GM18502 (cell line): ENCODE results near the gene NDUFA6.
"Not testable (repeated sequence)": the region's sequence is repeated elsewhere in the genome, so short reads cannot be mapped to it uniquely, and the experiment has no call there.

ENCODE experiments used
- ATAC-seq: cut with Tn5 transposase; IDR thresholded peaks from one replicate; pipeline ENCODE4 v1.9.1; 2021; ENCODE audit warnings: mild to moderate bottlenecking; ENCODE audit not compliant: unreplicated experiment, poor library complexity

NDUFA6 gene

DNA sequence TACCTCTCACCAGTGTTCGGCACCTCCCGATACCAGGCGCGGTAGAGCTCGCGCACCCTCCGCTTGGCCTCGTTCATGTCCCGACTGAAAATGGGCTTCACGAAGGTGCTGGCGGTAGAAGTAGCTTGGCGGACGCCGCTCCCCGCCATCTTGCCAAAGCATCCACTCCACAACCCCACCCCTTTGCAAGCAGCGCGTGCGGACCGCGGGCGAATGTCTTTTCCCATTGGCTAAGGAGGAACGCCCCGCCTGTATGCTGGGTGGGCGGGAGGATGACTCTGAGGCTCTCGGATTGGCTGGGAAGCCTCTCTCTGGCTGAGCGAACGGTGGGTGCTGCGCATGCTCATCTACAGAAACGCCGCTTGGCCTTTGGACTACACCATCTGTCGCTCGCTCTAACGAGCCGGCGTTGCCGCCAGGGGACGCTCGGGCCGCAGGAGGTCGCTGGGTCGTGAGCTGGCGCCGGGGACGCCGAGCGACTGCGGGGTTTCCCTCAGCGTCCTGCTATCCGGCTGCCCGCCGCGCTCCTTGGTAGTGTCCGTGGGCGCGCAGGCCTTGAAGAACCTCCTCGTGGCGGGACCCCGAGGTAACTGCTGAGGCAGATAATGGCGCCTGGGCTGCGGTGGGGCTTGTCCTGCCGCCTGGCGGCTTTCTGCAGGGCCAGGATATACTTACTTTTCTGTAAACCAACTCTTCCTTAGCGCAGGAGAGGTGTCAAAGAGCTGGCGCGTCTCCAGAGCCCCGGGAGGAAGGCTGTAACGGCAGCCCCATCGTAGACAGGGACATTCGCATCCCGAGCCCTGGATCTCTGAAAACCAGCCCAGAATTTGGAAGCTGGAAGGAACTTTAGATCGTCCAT lies at the start of gene NDUFA6:
TSS of gene NDUFA6 (minus strand) at position 177 of the 859 bp plus-strand sequence. CDS start at position 149, 28 bp downstream.
- peak; percentile 93 for ATAC-seq

DNA sequence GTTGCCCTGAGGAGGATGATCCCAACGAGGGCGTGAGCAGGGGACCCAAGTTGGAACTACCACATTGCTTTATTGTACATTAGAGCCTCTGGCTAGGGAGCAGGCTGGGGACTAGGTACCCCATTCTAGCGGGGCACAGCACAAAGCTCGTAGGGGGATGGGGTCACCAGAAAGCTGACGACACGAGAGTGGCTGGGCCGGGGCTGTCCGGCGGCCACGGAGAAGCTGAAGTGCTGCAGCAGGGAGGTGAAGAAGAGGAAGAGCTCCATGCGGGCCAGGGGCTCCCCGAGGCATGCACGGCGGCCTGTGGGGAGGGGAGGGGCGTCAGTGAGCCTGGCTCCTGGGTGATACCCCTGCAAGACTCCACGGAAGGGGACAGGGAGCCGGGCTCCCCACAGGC lies 49.6 kb upstream of the NDUFA6 start:
- not testable (repeated sequence) for ATAC-seq

DNA sequence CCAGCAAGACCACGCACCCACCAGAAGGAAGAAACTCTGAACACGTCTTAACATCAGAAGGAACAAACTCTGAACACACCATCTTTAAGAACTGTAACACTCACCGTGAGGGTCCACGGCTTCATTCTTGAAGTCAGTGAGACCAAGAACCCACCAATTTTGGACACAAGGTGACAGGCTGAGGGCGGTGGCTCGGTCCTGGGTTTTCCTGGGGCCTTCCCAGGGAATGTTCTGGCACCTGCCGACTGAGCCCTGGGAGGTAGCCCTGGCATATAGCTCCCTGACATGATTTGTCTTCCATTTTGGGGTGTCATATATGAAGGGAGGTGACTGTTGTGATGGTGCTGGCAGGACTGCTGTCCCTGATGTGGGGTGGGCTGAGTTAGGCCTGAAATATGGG lies 48.9 kb upstream of the NDUFA6 start:
- not testable (repeated sequence) for ATAC-seq

DNA sequence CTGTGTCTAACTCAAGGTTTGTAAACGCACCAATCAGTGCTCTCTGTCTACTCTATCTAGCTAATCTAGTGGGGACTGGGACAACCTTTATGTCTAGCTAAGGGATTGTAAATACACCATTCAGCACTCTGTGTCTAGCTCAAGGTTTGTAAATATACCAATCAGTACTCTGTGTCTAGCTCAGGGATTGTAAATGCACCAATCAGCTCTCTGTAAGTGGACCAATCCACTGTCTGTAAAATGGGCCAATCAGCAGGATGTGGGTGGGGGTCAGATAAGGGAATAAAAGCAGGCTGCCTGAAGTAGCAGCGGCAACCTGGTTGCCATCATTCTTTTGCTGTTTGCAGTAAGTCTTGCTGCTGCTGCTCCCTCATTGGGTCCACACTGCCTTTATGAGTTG lies 48.4 kb upstream of the NDUFA6 start:
- no peak for ATAC-seq

DNA sequence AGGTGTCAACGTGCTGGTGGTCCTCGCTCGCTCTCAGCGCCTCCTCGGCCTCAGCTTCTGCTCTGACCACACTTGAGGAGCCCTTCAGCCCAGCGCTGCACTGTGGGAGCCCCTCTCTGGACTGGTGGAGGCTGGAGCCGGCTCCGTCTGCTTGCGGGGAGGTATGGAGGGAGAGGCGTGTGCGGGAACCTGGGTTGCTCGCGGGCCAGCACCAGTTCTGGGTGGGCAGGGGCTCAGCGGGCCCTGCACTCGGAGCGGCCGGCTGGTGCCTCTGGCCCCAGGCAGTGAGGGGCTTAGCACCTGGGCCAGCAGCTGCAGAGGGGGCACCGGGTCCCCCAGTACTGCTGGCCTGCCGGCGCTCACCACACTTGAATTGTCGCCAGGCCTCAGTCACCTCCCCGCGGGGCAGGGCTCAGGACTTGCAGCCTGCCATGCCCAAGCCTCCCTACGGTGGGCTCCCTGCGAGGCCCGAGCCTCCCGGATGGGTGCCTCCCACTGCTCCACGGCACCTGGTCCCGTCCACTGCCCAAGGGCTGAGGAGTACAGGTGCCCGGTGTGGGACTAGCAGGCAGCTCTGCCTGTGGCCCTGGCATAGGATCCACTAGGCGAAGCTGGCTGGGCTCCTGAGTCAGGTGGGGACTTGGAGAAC lies 47.7 kb upstream of the NDUFA6 start:
- no peak for ATAC-seq

DNA sequence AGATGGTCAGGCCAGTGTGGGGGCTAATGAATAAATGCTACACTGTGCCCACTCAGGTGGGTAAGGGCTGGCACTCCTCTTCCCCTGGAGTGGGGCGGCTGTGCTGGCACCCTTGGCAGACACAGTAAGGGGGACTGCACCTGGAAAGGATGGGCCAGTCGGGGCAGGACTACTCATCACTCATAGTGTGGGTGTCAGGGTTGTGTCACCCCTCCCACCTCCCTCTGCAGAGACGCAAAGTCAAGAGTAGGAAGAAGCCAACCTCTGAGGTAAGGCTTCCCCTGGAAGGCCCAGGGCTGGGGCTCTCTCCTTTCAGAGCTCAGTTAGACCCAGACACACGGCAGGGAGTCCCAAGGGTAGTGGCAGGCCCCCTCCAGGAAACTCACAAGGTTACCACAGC lies 45.1 kb upstream of the NDUFA6 start:
- ATAC-seq: not testable (repeated sequence)

DNA sequence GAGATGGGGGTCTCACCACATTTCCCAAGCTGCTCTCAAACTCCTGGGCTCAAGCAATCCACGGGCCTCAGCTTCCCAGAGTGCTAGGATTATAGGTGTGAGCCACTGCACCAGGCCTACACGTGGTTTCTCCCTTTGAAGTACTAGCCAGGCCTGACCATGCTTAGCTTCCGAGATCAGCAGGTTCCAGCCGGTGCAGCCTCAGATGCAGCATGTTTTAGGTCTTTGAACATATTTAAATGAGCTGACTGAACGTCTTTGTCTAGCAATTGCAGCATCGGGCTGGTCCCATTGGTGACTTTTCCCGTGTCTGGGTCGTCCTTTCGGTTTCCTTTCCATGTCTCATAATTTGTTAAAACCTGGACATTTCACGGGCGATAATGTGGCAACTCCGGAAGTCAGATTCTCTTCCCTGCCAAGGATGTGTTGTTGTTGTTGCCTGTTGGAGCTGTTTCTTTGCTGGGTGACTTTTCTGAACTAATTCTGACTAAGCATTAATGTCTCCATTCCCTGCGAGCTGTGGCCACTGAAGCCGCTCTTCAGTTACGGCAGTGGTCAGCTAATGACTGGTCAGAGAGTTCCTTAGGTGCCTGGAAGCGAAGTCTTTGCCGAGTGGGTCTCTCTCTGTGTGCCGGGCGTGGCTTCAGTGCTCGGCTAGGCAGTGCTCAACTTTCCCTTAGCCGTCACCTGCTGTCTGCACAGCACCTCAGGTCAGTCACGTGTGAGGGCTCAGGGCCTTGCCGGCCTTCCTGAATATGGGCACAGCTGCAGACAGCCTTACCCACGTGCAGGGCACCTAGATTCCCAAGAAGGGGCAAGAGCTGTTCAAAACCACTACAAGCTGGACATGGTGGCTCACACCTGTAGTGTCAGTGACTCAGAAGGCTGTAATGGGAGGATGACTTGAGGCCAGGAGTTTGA lies 43.8 kb upstream of the NDUFA6 start:
- no peak for ATAC-seq

DNA sequence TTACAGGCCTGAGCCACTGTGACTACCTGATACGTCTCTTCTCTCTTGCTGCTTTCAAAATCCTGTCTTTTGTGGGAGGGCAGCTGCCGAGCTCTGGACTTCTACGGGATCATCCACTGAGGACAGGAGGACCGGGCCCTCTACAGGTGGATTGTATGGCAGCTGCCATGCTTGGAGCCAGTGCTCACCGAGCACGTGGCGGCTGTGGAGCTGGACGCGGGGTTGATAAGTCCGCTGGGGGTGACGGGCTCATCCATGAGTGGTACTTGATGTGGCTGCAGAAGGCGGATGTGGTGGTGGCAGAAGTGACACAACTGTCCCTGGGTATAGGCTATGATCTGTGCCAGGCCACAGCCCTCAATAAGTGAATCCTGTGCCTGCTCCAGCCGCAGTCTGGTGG lies 41.9 kb upstream of the NDUFA6 start:
- ATAC-seq: no peak

DNA sequence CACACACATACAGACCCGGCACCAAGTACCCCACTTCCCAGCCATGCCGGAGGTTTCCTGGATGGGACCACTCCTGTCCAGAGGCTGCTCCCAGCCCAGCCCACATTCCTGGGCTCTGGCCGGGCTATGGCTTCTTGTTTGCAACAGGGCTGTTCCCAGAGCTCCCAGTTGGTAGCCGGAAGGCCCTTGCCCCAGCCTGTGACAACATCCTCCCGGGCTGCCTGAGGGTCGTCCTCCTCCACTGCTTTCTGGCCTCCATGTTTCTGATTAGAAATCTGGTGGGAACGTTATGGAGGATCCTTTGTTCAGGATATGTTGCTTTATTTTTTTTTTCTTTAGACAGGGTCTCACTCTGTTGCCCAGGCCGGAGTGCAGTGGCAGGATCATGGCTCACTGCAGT lies 41.0 kb upstream of the NDUFA6 start:
- no peak for ATAC-seq

DNA sequence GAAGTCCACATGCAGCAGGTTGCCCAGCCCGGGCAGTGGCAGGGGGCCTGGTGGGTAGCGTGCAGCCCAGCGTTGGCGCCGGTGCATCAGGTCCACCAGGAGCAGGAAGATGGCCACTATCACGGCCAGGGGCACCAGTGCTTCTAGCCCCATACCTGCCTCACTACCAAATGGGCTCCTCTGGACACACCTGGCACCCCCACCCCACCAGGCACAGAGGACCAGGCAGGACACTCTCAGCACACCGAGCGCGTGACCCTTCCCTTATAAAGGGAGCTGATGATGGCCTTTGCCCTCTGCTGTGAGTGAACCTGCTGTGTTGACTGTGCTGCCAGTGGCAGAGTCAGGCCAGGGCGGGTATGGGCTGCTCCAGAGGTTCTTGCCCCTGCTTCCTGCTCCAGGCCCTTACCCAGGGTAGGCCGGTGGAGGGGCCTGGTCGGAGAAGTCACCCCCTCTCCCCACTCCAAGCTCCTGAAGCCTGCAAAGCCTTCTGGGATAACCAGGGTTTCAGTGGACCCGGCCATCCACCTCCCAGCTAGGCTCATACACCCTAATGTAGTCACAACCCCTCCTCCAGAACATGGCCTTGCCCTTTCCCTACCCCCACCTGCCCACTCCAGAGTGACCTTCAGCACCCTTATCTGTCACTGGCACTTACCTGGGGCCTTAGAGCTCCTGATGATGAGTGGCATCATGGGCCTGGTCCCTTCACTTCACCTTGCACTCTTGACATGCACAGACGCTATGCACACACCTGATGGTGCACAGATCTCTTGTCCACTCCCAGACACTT lies 40.3 kb upstream of the NDUFA6 start, which contains the start of gene CYP2D6:
TSS of gene CYP2D6 (minus strand) at position 172 of the 793 bp plus-strand sequence. CDS start at position 153, 19 bp downstream.
- ATAC-seq: not testable (repeated sequence)

DNA sequence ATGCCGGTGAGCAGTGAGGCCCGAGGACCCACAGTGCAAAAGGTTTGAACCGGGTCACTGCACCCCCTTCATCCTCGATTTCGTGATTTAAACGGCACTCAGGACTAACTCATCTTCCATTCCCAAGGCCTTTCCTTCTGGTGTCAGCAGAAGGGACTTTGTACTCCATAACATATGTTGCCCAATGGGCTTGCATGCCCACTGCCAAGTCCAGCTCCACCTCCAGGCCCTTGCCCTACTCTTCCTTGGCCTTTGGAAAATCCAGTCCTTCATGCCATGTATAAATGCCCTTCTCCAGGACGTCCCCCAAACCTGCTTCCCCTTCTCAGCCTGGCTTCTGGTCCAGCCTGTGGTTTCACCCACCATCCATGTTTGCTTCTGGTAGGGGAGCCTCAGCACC lies 39.6 kb upstream of the NDUFA6 start:
- ATAC-seq: not testable (repeated sequence)

DNA sequence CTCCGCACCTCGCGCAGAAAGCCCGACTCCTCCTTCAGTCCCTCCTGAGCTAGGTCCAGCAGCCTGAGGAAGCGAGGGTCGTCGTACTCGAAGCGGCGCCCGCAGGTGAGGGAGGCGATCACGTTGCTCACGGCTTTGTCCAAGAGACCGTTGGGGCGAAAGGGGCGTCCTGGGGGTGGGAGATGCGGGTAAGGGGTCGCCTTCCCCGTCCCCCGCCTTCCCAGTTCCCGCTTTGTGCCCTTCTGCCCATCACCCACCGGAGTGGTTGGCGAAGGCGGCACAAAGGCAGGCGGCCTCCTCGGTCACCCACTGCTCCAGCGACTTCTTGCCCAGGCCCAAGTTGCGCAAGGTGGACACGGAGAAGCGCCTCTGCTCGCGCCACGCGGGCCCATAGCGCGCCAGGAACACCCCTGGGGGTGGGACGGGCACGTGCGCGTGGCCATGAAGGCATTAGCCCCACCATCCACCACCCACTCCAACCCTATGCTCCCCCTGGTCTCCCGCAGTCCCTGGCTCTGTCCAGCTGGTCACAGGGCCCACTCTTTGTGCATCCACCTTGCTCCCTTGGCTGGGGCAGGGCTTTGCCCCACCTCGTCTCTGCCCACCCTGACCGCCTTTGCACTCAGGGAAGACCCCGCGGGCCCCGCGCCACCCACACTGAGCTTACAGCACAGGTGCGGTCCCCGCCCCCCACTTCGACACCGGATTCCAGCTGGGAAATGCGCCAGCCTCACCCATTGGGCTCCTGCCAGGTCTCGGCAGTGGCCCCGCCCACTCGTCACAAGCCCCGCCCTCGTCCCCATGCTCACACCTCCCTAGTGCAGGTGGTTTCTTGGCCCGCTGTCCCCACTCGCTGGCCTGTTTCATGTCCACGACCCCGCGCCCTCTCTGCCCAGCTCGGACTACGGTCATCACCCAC lies 38.5 kb upstream of the NDUFA6 start:
- ATAC-seq: not testable (repeated sequence)

DNA sequence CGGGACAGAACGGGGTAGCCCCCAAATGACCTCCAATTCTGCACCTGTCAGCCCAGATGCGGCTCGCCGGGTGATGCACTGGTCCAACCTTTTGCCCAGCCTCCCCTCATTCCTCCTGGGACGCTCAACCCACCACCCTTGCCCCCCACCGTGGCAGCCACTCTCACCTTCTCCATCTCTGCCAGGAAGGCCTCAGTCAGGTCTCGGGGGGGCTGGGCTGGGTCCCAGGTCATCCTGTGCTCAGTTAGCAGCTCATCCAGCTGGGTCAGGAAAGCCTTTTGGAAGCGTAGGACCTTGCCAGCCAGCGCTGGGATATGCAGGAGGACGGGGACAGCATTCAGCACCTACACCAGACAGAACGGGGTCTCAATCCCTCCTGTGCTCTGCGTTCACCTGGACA lies 37.4 kb upstream of the NDUFA6 start:
- ATAC-seq: not testable (repeated sequence)

DNA sequence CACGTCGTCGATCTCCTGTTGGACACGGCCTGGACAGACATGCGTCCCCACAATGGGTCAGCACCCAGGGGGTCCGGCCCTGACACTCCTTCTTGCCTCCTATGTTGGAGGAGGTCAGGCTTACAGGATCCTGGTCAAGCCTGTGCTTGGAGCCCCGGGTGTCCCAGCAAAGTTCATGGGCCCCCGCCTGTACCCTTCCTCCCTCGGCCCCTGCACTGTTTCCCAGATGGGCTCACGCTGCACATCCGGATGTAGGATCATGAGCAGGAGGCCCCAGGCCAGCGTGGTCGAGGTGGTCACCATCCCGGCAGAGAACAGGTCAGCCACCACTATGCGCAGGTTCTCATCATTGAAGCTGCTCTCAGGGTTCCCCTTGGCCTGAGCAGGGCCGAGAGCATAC lies 37.0 kb upstream of the NDUFA6 start:
- ATAC-seq: no peak

DNA sequence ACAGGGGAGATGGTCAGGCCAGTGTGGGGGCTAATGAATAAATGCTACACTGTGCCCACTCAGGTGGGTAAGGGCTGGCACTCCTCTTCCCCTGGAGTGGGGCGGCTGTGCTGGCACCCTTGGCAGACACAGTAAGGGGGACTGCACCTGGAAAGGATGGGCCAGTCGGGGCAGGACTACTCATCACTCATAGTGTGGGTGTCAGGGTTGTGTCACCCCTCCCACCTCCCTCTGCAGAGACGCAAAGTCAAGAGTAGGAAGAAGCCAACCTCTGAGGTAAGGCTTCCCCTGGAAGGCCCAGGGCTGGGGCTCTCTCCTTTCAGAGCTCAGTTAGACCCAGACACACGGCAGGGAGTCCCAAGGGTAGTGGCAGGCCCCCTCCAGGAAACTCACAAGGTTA lies 33.0 kb upstream of the NDUFA6 start:
- not testable (repeated sequence) for ATAC-seq

DNA sequence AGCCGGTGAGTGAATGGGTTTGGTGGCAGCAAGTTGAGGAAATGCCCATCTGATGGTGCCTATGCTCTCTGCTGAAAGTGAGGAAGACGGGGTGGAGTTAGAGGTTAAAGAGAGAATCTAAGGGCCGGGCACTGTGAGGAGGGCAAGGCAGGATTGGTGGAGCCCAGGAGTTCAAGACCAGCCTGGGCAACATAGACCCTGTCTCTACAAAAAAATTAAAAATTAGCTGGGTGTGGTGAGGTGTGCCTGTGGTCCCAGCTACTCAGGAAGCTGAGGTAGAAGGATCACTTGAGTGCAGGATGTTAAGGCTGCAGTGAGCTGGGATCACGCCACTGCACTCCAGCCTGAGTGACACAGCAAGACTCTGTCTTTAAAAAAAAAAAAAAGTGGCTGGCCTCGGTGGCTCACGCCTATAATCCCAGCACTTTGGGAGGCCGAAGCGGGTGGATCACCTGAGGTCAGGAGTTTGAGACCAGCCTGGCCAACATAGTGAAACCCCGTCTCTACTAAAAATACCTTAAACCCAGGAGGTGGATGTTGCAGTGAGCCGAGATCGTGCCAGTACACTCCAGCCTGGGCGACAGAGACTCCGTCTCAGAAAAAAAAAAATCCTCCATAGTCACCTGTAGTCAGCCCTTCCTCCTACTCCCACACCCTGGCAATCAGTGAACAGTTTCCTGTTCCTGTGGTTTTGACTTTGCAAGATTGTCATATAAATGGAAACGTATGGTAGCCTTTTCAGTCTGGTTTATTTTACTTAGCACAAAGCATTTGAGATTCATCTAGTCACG lies 29.9 kb upstream of the NDUFA6 start:
- not testable (repeated sequence) for ATAC-seq

DNA sequence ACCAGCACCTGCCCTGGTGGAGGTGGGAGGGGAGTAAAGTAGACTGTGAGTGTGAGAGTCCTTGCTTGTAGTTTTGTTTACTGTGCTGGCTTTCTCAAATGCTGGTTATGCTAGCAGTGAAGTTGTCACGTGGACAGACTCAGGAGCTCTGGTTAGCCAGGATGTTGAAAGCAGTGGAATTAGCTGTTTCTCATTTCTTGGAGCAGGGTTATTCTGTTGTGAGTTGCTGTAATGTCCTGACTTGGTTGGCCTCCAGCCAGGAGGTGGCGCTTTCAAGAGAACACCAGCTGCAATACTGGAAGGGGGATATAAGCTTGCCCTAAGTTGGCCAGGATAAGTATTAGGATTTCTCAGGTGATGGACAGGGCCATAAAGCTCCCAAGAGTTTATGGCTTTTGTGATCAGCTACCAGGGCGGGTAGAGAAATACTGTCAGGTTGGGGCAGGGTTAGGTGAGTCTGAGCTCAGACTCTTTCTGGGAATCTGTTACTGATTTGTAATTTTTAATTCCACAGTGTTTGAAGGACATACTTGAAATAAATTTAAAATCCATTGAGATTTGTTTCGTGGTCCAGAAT lies 26.4 kb upstream of the NDUFA6 start:
- ATAC-seq: no peak
